ENCODE measurements around the gene KIF4B.
A peak's percentile ranks its signal among the peaks of the same experiment; 100 is the strongest.
"Not testable (repeated sequence)": the region's sequence is repeated elsewhere in the genome, so short reads cannot be mapped to it uniquely, and the experiment has no call there.

Gene KIF4B

DNA sequence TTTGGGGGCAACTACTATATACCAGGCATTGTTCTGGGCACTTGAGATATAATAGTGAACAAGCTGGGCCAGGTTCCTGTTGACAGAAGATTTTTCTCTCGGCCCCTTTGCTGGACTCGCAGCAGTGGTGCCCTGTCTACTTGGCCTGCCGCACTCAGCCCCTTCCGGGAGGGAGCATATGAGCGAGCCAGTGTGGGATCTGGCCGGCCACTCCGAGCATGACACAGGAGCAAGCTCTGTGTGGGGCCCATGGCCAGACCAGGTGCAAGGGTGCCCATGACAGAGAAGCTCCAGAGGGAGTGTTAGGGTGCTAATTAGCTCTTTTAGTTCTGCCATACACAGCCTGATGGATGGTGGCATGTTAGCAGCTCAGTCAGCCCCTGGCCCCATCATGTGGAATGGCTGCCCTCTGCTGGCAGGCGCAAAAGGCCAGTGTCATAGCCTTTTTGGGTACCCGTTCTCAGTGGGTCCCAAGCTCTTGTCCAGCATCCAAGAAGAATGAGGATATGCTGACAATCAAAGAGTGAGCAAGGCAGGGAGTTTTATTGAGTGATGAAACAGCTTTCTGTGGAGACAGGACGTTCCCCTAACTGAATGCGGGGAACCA is 9.3 kb upstream of the KIF4B start:
- ChIA-PET POLR2A (no interaction called here), CTCF (interaction anchor here (0.7 to 2.9 kb wide), 11 partner anchors 9 to 502 kb away, joined by 3 to 36 read pairs (median 4); no protein-coding TSS in a partner anchor)
- TF ChIP-seq, protein P1, sequence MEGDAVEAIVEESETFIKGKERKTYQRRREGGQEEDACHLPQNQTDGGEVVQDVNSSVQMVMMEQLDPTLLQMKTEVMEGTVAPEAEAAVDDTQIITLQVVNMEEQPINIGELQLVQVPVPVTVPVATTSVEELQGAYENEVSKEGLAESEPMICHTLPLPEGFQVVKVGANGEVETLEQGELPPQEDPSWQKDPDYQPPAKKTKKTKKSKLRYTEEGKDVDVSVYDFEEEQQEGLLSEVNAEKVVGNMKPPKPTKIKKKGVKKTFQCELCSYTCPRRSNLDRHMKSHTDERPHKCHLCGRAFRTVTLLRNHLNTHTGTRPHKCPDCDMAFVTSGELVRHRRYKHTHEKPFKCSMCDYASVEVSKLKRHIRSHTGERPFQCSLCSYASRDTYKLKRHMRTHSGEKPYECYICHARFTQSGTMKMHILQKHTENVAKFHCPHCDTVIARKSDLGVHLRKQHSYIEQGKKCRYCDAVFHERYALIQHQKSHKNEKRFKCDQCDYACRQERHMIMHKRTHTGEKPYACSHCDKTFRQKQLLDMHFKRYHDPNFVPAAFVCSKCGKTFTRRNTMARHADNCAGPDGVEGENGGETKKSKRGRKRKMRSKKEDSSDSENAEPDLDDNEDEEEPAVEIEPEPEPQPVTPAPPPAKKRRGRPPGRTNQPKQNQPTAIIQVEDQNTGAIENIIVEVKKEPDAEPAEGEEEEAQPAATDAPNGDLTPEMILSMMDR (IDR thresholded peaks at IDR 0.05; ENCODE audit: control extremely low read depth, extremely low read depth, low read depth, missing control alignments): peak; percentile 43
- DNase-seq (ENCODE audit: extremely low spot score): peak; percentile 26

DNA sequence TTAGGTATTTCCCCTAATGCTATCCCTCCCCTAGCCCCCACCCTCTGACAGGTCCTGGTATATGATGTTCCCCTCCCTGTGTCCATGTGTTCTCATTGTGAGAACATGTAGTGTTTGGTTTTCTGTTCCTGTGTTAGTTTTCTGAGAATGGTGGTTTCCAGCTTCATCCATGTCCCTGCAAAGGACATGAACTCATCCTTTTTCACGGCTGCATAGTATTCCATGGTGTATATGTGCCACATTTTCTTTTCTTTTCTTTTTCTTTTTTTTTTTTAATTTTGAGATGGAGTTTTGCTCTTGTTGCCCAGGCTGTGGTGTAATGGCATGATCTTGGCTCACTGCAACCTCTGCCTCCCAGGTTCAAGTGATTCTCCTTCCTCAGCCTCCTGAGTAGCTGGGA is 7.3 kb upstream of the KIF4B start:
- DNase-seq (ENCODE audit: extremely low spot score); CTCF ChIA-PET; POLR2A ChIA-PET: not testable (repeated sequence)

DNA sequence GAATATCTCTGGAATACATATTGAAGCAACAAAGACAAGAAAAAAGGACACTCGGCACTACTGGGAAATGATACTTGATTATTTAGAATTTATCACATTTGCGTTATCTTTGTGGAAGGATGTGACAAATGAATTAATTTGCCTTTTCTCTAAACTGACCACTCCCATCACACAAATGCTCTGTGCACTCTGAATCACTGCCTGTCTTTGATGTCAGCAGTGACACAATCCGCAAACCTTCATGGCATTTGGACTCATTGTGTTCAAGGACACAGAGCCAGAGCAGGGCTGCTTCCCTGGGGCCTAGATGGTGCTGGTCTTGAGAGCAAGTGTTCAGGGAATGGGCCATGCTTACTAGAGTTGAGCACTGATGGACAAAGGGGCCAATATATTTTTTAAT is 4.9 kb upstream of the KIF4B start:
- ChIA-PET CTCF (no interaction called here), POLR2A (no interaction called here)
- no peak for DNase-seq (ENCODE audit: extremely low spot score)
- TF ChIP-seq, protein P1 (IDR thresholded peaks at IDR 0.05; ENCODE audit: control extremely low read depth, extremely low read depth, low read depth, missing control alignments): no peak

DNA sequence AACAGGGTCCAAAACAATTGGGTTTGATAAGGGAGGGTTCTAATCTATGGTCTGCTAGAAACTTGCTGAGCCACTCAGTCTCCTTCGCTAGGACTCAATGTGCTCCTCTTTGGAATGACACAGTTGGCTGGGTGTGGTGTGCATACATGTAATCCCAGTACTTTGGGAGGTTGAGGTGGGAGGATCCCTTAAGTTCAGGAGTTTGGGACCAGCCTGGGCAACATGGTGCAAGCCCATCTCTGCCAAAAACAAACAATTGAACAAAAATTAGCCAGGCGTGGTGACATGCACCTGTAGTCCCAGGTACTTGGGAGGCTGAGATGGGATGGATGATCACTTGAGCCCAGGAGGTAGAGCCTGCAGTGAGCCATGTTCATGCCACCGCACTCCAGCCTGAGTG is 2.7 kb upstream of the KIF4B start:
- POLR2A ChIA-PET: no interaction called here
- TF ChIP-seq, protein P1 (IDR thresholded peaks at IDR 0.05; ENCODE audit: control extremely low read depth, extremely low read depth, low read depth, missing control alignments): no peak
- DNase-seq (ENCODE audit: extremely low spot score): no peak
- CTCF ChIA-PET: no interaction called here

DNA sequence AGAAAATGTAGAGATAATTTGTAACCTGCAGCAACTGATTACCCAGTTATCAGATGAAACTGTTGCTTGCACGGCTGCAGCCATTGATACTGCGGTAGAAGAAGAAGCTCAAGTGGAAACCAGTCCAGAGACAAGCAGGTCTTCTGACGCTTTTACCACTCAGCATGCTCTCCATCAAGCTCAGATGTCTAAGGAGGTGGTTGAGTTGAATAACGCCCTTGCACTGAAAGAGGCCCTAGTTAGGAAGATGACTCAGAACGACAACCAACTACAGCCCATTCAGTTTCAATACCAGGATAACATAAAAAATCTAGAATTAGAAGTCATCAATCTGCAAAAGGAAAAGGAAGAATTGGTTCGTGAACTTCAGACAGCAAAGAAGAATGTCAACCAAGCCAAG is 1.7 kb downstream of the KIF4B start:
- no peak for DNase-seq (ENCODE audit: extremely low spot score)
- POLR2A ChIA-PET: no interaction called here
- CTCF ChIA-PET: no interaction called here
- TF ChIP-seq, protein P1 (IDR thresholded peaks at IDR 0.05; ENCODE audit: control extremely low read depth, extremely low read depth, low read depth, missing control alignments): no peak

DNA sequence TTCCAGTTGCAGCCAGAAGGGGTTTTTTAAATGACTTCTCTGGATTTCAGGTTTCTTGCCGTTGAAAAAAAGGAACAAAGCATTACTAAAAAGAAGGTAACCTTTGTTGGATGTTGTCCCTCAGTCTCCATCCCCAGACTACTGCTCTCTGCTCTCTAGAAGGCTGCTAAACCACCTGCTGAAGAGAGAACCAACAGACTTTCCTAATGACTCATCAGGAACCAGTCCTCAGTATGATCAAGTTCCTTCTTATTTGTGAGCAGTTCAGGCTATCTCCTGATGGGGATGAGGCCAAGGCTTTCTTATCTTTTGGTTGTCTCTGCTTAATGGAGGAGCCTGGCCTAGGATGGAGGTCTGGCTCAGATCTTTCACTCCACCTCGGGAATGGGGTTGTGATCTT is 4.1 kb downstream of the KIF4B start:
- CTCF ChIA-PET: interaction anchor here (1.1 to 1.4 kb wide), 2 partner anchors 10 to 22 kb away, joined by 3 to 4 read pairs; no protein-coding TSS in a partner anchor
- POLR2A ChIA-PET: no interaction called here
- TF ChIP-seq, protein P1 (IDR thresholded peaks at IDR 0.05; ENCODE audit: control extremely low read depth, extremely low read depth, low read depth, missing control alignments): no peak
- peak; percentile 56 for DNase-seq (ENCODE audit: extremely low spot score)

DNA sequence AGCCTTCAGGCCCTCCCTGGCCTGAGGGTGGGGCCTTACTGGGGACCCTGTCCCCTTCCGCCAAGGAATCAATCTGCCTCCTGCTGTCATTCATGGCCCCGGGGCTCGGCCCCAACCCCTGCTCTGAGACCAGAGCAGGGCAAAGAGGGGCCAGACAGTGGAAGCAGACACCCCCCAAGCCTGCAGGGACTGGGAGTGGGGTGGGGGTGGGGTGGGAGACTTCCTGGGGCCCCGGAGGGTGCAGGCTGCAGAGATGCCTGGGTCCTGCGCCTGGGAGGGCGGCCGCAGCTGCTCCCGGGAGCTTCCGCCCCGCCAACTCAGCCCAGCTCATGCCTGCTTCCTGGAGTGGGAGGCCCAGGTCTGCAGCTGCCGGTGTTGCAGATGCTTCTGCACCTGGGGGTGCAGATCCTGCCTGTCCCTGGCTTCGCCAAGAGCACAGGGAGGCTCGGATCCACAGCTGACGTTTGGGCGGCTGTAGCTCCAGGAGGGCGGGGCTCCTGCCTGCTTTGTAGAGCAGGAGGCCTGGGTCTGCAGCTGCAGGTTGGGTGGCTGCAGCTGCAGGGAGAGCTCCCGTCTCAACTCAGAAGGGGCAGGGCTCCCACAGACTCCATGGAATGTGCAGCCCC is 6.2 kb downstream of the KIF4B start:
- ChIA-PET POLR2A (no interaction called here), CTCF (interaction anchor here (2.2 kb wide), 1 partner anchor 9 kb away, joined by 6 read pairs; no protein-coding TSS in a partner anchor)
- TF ChIP-seq, protein P1 (IDR thresholded peaks at IDR 0.05; ENCODE audit: control extremely low read depth, extremely low read depth, low read depth, missing control alignments): no peak
- no peak for DNase-seq (ENCODE audit: extremely low spot score)
